A549 (cell line): ENCODE measurements around the gene C1QTNF1. TPM values are rescaled to one million over a fixed set of nuclear protein-coding genes. Genes with fewer than 3 reads are reported as not detected.
A peak's percentile ranks its signal among the peaks of the same experiment; 100 is the strongest.

Source experiments
- ATAC-seq, 2 experiments: fragments of 200-7000 bp in 1 of 2; fragments of >200 bp in 1 of 2; cut with Nextera tagmentation in 1 of 2; cut with Tn5 transposase in 1 of 2; 3 replicates each; pipeline versions ENCODE4 v1.8.0 to v1.9.1; 2018 to 2020; ENCODE audit warnings: mild to moderate bottlenecking in 1 of 2, moderate library complexity in 1 of 2
- CTCF ChIA-PET: fragments of 300-600 bp; sonication (Branson Sonifier 250); formaldehyde crosslinking; extraction: SDS; loops from one replicate; lab custom pipeline; 2021; ENCODE audit warnings: antibody characterized with exemption, inconsistent platforms; lab: Yijun Ruan, JAX
- POLR2A ChIA-PET: fragments of 350-600 bp; formaldehyde crosslinking; extraction: SDS; loops from one replicate; lab custom pipeline; 2021; ENCODE audit warnings: antibody characterized with exemption, inconsistent platforms; lab: Yijun Ruan, JAX
- DNase-seq, 2 experiments: peaks; one replicate each; pipeline versions ENCODE4 v3.0.0 to v3.0.0-alpha.2; 2011 to 2016; ENCODE audit warnings: low read depth in 1 of 2, low spot score in 1 of 2
- FAIRE-seq: peaks from 2 replicates; lab custom pipeline; 2011; peaks lifted over from hg19 to GRCh38; lab: Jason Lieb, UNC
- H3K27ac ChIP-seq, 2 experiments: fragments of >200 bp; sonication (Bioruptor Twin); formaldehyde crosslinking; 3 replicates each; pipeline ENCODE4 v1.5.1; 2016 to 2017
- H3K4me1 ChIP-seq: fragments of >200 bp; sonication (Bioruptor Twin); formaldehyde crosslinking; 3 replicates; pipeline ENCODE4 v1.6.1; 2016
- H3K4me2 ChIP-seq: fragments of >200 bp; sonication (Bioruptor Twin); formaldehyde crosslinking; 3 replicates; pipeline ENCODE4 v1.6.1; 2016
- H3K4me3 ChIP-seq: fragments of >200 bp; sonication (Bioruptor Twin); formaldehyde crosslinking; 3 replicates; pipeline ENCODE4 v1.5.1; 2016
- H3K9me3 ChIP-seq: fragments of >200 bp; sonication (Bioruptor Twin); formaldehyde crosslinking; 3 replicates; pipeline ENCODE4 v1.6.1; 2016
- CEBPB ChIP-seq, 2 experiments: fragments of >200 bp in 1 of 2; sonication (Bioruptor Twin) in 1 of 2; formaldehyde crosslinking in 1 of 2; IDR thresholded peaks; 2 replicates each; pipeline ENCODE4 v1.6.1; 2012 to 2016
- CHD2 ChIP-seq: fragments of 150-350 bp; IDR thresholded peaks from 2 replicates; pipeline ENCODE4 v1.6.1; 2014; ENCODE audit warnings: low read length; ENCODE audit not compliant: partially characterized antibody
- EHF ChIP-seq: fragments of 250-450 bp; sonication (Bioruptor Pico); IDR thresholded peaks from 2 replicates; pipeline ENCODE4 v1.5.0; 2020; ENCODE audit warnings: mild to moderate bottlenecking
- EHMT2 ChIP-seq: fragments of 200-600 bp; sonication (generic); IDR thresholded peaks from 2 replicates; pipeline ENCODE4 v1.6.1; 2016; ENCODE audit warnings: antibody characterized with exemption, low read depth, mild to moderate bottlenecking, moderate library complexity
- ESRRA ChIP-seq: fragments of 150-350 bp; IDR thresholded peaks from 2 replicates; pipeline ENCODE4 v1.6.1; 2014; ENCODE audit warnings: mild to moderate bottlenecking, low read length, borderline replicate concordance
- FOXS1 ChIP-seq: fragments of 250-450 bp; sonication (Bioruptor Pico); IDR thresholded peaks from 2 replicates; pipeline ENCODE4 v1.5.0; 2020; ENCODE audit warnings: mild to moderate bottlenecking, moderate library complexity
- HDAC2 ChIP-seq: fragments of 200-600 bp; sonication (generic); IDR thresholded peaks from 2 replicates; pipeline ENCODE4 v1.6.1; 2016
- HOXB13 ChIP-seq: fragments of 250-450 bp; sonication (Bioruptor Pico); IDR thresholded peaks from 2 replicates; pipeline ENCODE4 v1.5.0; 2020; ENCODE audit warnings: low read depth, mild to moderate bottlenecking, moderate library complexity
- KDM5A ChIP-seq: fragments of 200-600 bp; sonication (generic); IDR thresholded peaks from 2 replicates; pipeline ENCODE4 v1.6.1; 2016; ENCODE audit warnings: antibody characterized with exemption, mild to moderate bottlenecking
- MAZ ChIP-seq: fragments of 150-350 bp; IDR thresholded peaks from 2 replicates; pipeline ENCODE4 v1.6.1; 2014; ENCODE audit warnings: antibody characterized with exemption, low read depth, low read length, borderline replicate concordance
- NR3C1 ChIP-seq: fragments of >200 bp; sonication (Bioruptor Twin); formaldehyde crosslinking; IDR thresholded peaks from 3 replicates; pipeline ENCODE4 v1.6.1; 2017
- RAD21 ChIP-seq, 2 experiments: fragments of >200 bp in 1 of 2; sonication (Bioruptor Twin) in 1 of 2; formaldehyde crosslinking in 1 of 2; IDR thresholded peaks in 1 of 2; conservative IDR thresholded peaks in 1 of 2; 2 replicates in 1 of 2; 3 replicates in 1 of 2; pipeline ENCODE4 v1.6.1; 2012 to 2018; ENCODE audit warnings: inconsistent platforms in 1 of 2
- TFCP2L1 ChIP-seq: fragments of 250-450 bp; sonication (Bioruptor Pico); IDR thresholded peaks from 2 replicates; pipeline ENCODE4 v1.5.0; 2021; ENCODE audit warnings: mild to moderate bottlenecking
- TP53 ChIP-seq: fragments of 250-450 bp; sonication (Bioruptor Pico); IDR thresholded peaks from 2 replicates; pipeline ENCODE4 v1.5.0; 2021; ENCODE audit warnings: mild to moderate bottlenecking, moderate library complexity
- ZC3H11A ChIP-seq: fragments of 450-650 bp; IDR thresholded peaks from 2 replicates; pipeline ENCODE4 v1.6.1; 2014; ENCODE audit warnings: antibody characterized with exemption, mild to moderate bottlenecking
- WGBS: methylation state at CpG from one replicate; pipeline ENCODE4 v1.1.6; 2017; ENCODE audit errors: missing lambda C conversion rate; 5-methylcytosine and 5-hydroxymethylcytosine counted together
- polyA plus RNA-seq, 4 experiments: library from polyadenylated mRNA; depleted of rRNA in 3 of 4; stranded (reverse); fragments of >200 nt; fragmentation: RNase III in 1 of 4; extraction: RNeasy Plus Mini Kit Qiagen cat#74134 plus additional on column Dnase treatment in 1 of 4; gene quantifications; 2 replicates in 3 of 4; 3 replicates in 1 of 4; pipeline ENCODE4 v1.2.3, GENCODE V29; 2011 to 2017
- TF ChIP-seq, protein P1 (sequence below): fragments of 250-450 bp; sonication (Bioruptor Pico); IDR thresholded peaks from 2 replicates; pipeline ENCODE4 v1.5.0; 2020; ENCODE audit warnings: low read depth, mild to moderate bottlenecking, moderate library complexity
- TF ChIP-seq, protein P2 (sequence below): fragments of >200 bp; sonication (Bioruptor Twin); formaldehyde crosslinking; IDR thresholded peaks from 3 replicates; pipeline ENCODE4 v1.6.1; 2016
- TF ChIP-seq, protein P3 (sequence below): IDR thresholded peaks from 2 replicates; pipeline ENCODE4 v1.6.1; 2012
- TF ChIP-seq, protein P4 (sequence below): IDR thresholded peaks from 2 replicates; pipeline ENCODE4 v1.6.1; 2012
- TF ChIP-seq, protein P5 (sequence below): fragments of 250-450 bp; sonication (Bioruptor Pico); IDR thresholded peaks from 2 replicates; pipeline ENCODE4 v1.5.0; 2021; ENCODE audit warnings: mild to moderate bottlenecking, moderate library complexity, borderline replicate concordance

The C1QTNF1 gene
- polyA plus RNA-seq, 2 of the 4 experiments (the other 2 are of a cell fraction): 10.2 to 26.1 TPM

DNA sequence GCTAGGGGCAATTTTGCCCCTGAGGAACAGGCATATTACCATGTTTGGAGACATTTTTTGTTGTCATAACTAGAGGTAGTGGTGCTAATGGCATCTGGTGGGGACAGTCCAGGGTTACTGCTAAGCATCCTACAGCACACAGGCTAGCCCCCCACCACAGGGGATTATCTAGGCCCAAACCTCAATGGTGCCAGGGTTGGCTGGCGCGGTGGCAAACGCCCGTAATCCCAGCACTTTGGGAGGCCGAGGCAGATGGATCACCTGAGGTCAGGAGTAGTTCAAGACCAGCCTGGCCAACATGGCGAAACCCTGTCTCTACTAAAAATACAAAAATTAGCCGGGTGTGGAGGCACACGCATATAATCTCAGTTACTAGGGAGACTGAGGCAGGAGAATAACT, 15.2 kb downstream of the C1QTNF1 start:
- ATAC-seq: no peak
- Histone ChIP-seq H3K4me1 (peaks cover 54% of the 10 kb centered on the region), H3K27ac (peak overlapping the region; percentile 80 to 89), H3K4me2 (peak overlapping the region; percentile 61), H3K4me3 (no peak overlapping the region), H3K9me3 (no peaks in the 10 kb centered on the region)
- ChIA-PET POLR2A (interaction anchor here (1.0 to 1.6 kb wide), 4 partner anchors 11 to 52 kb away, joined by 3 to 6 read pairs (median 5); partner anchors contain the start of gene CANT1), CTCF (interaction anchor here (1.2 to 18.2 kb wide), 7 partner anchors 11 to 352 kb away, joined by 3 to 376 read pairs (median 5); partner anchors contain the start of gene CANT1)
- no peak for DNase-seq
- no peak for FAIRE-seq
- 91% methylated on average over 8 of the region's 8 CpGs for WGBS
- no peak for TF ChIP-seq CHD2
- TF ChIP-seq, protein P1, sequence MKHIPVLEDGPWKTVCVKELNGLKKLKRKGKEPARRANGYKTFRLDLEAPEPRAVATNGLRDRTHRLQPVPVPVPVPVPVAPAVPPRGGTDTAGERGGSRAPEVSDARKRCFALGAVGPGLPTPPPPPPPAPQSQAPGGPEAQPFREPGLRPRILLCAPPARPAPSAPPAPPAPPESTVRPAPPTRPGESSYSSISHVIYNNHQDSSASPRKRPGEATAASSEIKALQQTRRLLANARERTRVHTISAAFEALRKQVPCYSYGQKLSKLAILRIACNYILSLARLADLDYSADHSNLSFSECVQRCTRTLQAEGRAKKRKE: no peak; the same call in 1 of the 2 replicates
- no peak for TF ChIP-seq MAZ
- TF ChIP-seq EHMT2: no peak
- TF ChIP-seq, protein P2, sequence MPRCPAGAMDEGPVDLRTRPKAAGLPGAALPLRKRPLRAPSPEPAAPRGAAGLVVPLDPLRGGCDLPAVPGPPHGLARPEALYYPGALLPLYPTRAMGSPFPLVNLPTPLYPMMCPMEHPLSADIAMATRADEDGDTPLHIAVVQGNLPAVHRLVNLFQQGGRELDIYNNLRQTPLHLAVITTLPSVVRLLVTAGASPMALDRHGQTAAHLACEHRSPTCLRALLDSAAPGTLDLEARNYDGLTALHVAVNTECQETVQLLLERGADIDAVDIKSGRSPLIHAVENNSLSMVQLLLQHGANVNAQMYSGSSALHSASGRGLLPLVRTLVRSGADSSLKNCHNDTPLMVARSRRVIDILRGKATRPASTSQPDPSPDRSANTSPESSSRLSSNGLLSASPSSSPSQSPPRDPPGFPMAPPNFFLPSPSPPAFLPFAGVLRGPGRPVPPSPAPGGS: no peak
- TF ChIP-seq, protein P3, sequence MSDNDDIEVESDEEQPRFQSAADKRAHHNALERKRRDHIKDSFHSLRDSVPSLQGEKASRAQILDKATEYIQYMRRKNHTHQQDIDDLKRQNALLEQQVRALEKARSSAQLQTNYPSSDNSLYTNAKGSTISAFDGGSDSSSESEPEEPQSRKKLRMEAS: no peak
- no peak for TF ChIP-seq HDAC2

DNA sequence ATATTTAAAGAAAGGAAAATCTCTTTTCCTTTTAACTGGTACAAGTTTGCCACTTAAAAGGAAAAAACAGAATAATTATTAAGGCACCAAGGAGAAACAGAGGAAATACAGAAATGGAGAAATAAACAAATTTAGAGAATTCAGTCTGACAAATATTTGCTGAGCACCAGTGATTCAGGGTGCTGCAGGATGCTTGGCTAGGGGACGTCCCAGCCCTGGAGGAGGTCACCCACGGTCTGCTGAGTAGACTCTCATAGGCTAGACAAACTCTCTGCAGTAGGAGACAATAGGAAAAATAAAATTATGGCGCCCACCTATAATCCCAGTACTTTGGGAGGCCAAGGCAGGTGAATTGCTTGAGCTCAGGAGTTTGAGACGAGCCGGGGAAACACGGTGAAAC, 15.9 kb downstream of the C1QTNF1 start:
- FAIRE-seq (no peak), DNase-seq (no peak), ATAC-seq (no peak)
- CTCF ChIA-PET: interaction anchor here (1.3 to 18.2 kb wide), 8 partner anchors 10 to 352 kb away, joined by 3 to 376 read pairs (median 4); partner anchors contain the start of gene CANT1
- TF ChIP-seq EHF (CRISPR knock-in tag) (no peak), NR3C1 (no peak), ESRRA (no peak), TFCP2L1 (CRISPR knock-in tag) (no peak), KDM5A (no peak), CEBPB (IDR thresholded peaks at IDR 0.05) (no peak), MAZ (no peak), RAD21 (conservative IDR thresholded peaks at IDR 0.05 in 1 of 2, IDR thresholded peaks at IDR 0.05 in 1 of 2) (no peak)
- TF ChIP-seq, protein P1: no peak
- TF ChIP-seq, protein P4, sequence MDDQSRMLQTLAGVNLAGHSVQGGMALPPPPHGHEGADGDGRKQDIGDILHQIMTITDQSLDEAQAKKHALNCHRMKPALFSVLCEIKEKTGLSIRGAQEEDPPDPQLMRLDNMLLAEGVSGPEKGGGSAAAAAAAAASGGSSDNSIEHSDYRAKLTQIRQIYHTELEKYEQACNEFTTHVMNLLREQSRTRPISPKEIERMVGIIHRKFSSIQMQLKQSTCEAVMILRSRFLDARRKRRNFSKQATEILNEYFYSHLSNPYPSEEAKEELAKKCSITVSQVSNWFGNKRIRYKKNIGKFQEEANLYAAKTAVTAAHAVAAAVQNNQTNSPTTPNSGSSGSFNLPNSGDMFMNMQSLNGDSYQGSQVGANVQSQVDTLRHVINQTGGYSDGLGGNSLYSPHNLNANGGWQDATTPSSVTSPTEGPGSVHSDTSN: no peak
- peaks cover 54% of the 10 kb centered on the region for H3K4me1 ChIP-seq
- WGBS: 71% methylated on average over 6 of the region's 6 CpGs
- POLR2A ChIA-PET: interaction anchor here (3.3 kb wide), 1 partner anchor 12 kb away, joined by 34 read pairs; no protein-coding TSS in a partner anchor
- H3K9me3 ChIP-seq: no peaks in the 10 kb centered on the region
- H3K4me2 ChIP-seq: peak overlapping the region; percentile 61; the same call in 2 of the 3 replicates
- H3K4me3 ChIP-seq: no peak overlapping the region
- H3K27ac ChIP-seq: peak overlapping the region; percentile 70 to 80; a peak in 5 of 6 replicates

DNA sequence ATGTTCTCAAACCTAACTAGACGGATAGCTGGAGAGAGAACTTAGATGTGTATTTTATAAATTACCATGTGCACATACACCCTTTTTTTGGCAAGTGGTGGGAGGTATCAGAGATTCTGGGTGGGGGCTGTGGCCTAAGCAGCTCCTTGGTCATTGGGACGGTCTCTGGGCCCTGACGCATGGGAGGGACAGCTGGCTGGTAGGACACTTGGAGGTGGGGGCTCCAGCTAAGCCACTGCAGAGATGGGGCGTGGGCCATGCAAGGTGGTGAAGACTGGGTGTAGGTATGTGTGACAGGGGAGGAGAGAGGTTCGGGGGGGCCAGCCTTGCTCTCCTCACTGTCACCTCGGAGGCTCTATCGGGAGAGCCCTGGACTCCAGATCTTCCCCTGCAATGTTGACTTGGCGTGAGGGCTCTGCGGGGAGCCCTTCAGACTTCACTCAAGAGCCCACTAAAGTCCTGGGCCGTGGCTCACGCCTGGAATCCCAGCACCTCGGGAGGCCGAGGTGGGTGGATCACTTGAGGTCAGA, 17.1 kb downstream of the C1QTNF1 start:
- Histone ChIP-seq H3K9me3 (no peaks in the 10 kb centered on the region), H3K4me3 (no peak overlapping the region), H3K4me1 (peaks cover 50% of the 10 kb centered on the region), H3K27ac (peak overlapping the region in 1 of 2 experiments; percentile 70; a peak in 3 of 6 replicates), H3K4me2 (no peak overlapping the region)
- DNase-seq: no peak
- TF ChIP-seq FOXS1 (CRISPR knock-in tag) (no peak), TP53 (no peak), HOXB13 (CRISPR knock-in tag) (no peak), ZC3H11A (no peak)
- TF ChIP-seq, protein P5, sequence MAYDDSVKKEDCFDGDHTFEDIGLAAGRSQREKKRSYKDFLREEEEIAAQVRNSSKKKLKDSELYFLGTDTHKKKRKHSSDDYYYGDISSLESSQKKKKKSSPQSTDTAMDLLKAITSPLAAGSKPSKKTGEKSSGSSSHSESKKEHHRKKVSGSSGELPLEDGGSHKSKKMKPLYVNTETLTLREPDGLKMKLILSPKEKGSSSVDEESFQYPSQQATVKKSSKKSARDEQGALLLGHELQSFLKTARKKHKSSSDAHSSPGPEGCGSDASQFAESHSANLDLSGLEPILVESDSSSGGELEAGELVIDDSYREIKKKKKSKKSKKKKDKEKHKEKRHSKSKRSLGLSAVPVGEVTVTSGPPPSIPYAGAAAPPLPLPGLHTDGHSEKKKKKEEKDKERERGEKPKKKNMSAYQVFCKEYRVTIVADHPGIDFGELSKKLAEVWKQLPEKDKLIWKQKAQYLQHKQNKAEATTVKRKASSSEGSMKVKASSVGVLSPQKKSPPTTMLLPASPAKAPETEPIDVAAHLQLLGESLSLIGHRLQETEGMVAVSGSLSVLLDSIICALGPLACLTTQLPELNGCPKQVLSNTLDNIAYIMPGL (CRISPR knock-in tag): no peak
- TF ChIP-seq, protein P1: no peak
- ChIA-PET CTCF (interaction anchor here (0.6 to 18.2 kb wide), 17 partner anchors 8 to 927 kb away, joined by 3 to 376 read pairs (median 11); partner anchors contain the start of genes CANT1 and ENGASE), POLR2A (interaction anchor here (3.3 kb wide), 1 partner anchor 13 kb away, joined by 34 read pairs; no protein-coding TSS in a partner anchor)
- no peak for ATAC-seq
- 91% methylated on average over 13 of the region's 13 CpGs for WGBS
- no peak for FAIRE-seq
